Measurements from ENCODE around the gene FAXDC2.

Gene FAXDC2

DNA sequence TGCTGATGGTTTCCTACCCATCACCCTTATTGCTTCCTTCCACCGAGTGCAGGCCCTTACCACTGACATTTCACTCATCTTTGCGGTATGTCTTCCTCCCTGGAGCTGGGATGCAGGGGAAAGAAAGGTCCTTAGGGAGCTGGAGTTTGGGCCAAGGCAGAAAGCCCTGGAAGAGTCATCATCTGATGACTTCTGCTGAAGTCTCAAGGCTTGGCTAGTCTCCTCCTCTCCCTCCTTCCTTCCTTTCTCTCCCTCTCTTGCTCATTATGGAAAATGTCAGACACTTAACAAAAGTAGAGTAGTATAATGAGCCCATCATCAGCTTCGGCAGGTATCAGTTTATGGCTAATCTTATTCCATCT, 55.2 kb downstream of the FAXDC2 start:
- no peak for DNase-seq (ENCODE audit: low read depth)

DNA sequence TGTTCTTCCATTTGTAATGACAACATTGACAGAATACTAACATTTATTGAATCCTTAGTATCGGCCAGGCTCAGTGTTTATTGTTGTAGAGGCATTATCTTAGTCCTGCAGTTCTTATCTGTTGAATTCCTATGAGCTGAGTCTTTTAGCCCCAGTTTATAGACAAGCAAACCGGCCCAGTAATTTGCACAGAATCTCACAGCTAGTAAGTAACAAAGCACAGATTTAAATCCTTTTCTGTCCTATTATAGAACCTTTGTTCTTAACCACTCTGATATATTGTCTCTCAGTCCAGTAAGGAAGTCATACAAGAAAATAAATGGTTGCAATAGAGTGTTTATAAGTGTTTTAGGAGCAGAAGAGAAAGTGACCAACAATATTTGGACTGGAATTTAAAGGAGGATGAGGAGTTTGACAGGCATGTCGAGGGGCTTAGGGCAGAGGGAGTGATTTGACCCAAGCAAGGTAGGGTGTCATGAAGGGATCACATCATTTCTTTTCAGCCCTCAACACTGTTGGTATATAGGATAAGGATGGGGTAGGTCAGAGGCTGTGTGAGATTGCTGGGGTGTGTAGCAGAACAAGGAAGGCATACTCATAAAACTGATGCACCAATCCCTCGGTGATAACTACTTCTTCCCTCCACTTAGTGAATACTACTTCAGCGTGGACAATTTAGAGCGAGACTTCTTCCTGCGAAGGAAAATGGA, 55.7 kb downstream of the FAXDC2 start:
- DNase-seq (ENCODE audit: low read depth) = no peak

DNA sequence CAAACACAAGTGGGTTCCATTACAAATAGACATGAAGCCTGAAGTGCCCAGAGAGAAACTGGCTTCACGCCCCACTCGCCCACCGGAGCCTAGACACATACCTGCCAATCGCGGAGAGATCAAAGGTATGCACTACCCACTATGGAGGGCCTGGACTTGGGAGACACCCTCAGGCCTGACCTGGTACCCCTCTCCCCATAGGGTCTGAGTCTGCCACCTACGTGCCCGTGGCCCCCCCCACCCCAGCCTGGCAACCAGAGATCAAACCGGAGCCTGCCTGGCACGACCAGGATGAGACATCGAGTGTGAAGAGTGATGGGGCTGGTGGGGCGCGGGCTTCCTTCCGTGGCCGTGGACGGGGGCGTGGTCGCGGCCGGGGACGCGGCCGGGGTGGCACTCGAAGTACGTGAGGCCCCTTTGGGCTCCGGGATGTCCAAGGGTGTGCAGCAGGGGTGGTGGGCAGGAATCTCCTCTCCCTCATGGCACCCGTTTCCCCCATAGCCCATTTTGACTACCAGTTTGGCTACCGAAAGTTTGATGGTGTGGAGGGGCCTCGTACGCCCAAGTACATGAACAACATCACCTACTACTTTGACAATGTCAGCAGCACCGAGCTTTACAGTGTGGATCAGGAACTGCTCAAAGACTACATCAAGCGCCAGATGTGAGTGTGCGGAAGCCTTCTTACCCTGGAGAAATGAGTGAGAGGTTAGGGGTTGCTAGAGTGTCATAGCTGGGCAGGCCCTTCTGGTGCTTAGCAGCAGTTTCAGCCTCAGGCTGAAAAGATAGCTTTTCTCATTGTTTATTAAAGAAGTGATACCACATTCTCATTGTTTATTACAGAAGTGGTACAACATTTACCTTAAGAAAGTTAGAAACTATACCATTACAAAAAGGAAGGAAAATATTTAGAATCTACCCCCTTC, 56.5 kb downstream of the FAXDC2 start:
- DNase-seq (ENCODE audit: low read depth) = no peak

DNA sequence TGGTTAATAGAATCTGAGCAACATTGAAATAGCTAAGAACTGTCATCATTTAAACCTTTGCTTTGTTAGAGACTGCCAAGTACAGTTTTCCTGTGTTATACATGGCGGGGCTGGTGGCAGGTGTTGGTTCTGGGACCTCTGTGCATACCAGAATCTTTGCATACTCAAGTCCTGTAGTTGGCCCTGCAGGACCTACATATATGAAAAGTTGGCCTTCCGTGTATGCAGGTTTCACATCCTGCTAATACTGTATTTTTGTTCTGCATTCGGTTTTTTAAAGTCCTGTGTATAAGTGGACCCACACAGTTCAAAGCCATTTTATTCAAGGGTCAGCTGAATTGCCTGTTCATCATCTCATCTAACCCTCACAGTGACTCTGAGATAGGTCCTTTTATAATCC, 58.9 kb downstream of the FAXDC2 start:
- no peak for DNase-seq (ENCODE audit: low read depth)

DNA sequence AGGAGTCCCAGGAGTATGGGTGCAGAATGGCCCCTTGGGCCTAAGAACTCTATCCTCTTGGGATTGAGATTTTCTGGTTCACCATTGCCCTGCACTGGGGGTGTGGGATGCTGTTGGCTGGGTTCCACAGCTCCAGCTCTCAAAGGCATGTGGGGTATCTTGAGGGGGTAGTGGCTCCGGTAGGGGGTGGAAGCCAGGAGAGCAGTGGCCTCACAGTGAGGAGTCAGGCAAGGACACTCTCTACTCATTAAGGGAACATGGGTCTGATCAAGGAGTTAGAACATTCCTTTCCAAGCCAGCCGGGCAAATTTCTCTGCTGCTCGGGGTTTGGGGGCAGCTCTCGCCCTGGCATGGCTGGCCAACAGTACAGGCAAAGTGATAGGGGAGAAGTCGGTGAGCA, 62.2 kb downstream of the FAXDC2 start:
- DNase-seq (ENCODE audit: low read depth) = no peak

DNA sequence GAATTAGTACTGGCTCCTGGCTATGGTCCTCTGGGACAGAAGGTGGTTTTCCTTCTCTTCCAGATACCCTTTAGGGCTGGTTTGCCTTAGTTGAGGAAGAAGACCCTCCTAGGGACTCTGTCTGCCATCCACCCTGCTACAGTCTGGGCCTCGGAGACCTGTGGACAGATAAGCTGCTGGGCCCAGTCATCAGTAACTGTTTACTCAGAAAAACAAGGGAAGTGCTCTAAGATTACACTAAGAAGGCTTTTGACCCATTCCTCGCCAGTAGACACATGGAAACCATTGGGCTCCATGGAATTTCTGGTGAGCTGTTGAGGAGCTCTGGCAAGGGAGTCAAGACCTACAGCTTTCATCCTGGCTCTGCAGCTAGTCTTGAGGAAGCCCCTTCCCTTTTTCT, 64.0 kb downstream of the FAXDC2 start:
- DNase-seq (ENCODE audit: low read depth) = no peak

DNA sequence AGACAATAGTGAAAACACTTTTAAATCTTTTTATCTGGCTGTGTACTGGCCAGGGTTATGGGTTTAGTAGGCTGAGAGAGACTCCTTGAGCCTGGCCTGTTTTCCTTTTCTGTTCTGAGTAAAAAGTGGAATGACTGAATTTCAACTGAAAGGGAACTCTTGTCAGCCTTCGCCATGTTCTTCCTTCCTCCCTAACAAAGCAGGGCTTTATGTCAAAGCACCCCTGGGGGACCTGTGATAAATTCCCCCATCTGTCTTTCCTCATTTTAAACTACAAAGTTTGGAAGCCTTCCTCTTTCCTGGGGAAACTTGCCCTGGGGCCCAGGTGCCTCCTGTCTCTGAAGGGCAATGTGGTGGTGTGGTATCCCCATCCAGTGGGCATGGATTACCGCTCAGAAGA, 65.5 kb downstream of the FAXDC2 start:
- no peak for DNase-seq (ENCODE audit: low read depth)

DNA sequence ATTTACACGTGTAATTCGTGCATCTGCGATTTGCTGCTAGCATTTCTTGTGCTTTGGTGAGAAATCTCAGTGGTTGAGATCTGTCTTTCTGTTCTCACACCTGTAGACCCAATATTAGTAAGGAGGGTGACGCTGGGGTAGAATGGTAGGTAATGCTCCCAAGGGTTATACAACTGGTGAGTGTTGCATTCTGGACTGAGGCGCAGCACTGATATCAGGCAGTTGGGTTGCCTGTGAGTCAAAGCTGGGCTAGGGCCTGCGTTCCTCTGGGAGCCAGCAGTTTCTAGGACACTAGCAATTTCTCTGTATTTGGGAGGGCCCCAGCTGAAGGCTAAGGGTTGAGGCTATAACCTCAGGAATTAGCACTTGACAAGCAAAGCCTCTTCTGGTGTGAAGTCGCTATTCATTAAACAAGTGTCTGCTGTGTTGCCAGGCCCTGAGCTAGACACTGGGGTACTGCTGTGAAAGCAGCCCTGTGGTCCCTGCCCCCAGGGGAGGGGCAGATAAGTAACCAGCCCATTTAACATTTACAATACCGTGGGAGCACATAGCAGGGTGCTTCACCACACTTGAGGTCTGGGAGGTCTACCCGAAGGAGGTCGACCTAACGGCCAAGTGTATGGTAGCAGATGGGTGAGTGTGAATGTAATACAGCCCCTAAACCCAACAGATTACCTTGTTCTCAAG, 66.5 kb downstream of the FAXDC2 start:
- DNase-seq (ENCODE audit: low read depth) = no peak

DNA sequence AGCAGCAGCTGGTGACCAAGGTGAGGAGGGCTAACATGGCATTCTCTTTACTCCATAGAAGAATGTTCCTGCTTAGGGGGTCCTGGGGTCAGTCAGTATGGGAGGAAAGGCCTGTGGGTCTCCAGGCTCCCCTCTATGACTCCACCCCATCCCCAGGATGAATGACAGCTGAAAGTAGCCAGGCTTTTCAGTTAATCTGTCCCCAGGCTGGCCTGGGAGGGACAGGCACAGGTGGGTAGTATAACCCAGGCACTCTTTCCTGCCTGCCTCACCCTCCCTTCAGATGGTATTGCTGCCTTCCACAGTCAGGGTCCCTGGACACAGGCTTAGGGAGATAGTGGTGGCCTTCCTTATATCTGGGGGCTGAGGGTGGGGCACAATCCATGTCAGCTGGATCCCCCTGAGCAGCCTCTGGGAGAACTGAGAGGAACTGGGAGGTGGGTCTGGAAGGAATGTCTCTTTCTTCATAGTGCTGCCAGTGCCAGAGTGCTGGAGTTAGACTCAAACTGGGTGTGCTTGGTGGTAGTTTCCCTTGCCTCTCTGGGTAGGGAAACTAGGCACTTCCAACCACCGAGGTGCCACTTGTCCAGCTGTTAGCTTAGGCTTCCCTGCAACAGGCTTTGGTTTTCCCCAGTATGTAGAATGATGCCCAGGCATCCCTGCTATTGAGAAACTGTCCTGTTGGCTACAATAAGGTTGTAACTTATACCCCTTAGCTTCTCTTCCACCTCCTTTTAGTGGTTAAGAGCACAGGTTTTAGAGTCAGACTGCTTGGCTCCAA, 67.4 kb downstream of the FAXDC2 start:
- DNase-seq (ENCODE audit: low read depth) = no peak

DNA sequence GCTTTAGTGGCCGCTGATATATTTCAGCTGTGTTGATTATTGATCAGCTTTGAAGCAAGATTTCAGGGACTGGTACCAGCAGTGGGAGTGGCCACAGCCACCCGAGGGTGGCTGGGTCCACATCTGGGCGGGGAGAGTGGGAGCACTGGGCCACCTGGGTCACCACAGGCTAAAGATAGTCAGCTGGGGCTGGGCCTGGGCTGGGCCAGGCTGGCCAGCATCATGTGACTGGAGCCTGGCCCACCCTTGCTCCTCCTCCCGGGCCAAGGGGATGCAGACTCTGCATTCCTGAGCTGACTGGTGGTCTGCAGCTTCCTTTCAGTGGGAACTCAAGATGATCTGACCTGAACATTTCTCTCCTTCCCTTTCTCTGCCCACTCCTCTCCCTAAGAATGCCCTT, 68.1 kb downstream of the FAXDC2 start:
- DNase-seq (ENCODE audit: low read depth) = no peak

DNA sequence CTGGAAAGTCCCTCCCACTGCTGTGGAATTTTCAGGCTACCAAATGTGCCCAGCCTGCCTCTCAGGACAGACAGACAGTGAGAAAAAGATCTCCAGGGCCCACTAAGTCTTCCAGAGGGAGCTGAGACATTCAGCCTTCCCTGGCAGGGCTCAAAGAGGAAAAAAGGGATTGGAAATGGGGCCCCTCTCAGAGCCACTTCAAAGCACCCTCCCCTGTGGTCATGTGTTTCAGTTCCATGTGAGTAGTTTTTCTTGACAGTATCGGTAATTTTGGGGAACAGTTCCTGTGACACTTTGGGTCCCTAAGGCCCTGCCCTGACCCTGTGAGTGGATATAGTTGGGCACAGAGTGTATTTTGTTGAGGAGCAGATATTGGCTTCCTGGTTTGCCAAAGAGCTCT, 70.3 kb downstream of the FAXDC2 start:
- DNase-seq (ENCODE audit: low read depth) = no peak

DNA sequence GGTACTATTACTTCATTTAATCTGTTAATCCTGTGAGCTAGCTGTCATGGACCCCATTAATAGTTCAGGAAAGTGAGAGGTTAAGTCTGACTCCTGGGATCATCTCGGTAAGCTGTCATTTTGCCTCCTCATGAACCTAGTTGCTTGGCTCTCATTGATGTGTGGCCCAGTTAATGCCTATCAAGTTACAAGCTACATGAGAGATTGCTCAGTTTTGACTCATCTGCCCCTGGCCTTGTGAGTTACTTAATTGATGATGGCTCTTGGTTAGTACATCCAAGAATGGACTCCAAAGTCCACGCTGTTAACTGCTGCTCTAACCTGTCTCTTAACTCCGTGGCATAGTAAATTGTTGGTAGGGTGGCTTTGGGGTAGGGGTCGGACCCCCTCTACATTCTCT, 71.3 kb downstream of the FAXDC2 start:
- no peak for DNase-seq (ENCODE audit: low read depth)

DNA sequence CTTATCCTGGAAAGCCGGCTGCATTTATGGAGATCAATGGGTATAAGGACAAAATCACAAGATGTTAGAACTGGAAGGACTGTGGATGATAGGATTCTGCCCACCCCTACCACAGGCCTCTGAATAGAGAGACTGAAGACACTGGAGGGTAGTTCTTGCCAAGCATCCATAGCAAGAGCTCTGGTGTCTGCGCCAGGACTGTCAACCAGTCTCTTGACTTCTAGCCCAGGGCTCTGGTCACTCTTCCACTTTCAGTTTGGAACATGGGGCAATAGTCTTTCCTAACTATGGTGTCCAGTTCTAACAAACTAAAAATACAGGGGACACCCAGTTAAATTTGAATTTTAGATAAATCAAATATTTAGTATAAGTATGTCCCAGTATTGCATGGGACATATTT, 71.9 kb downstream of the FAXDC2 start:
- no peak for DNase-seq (ENCODE audit: low read depth)

DNA sequence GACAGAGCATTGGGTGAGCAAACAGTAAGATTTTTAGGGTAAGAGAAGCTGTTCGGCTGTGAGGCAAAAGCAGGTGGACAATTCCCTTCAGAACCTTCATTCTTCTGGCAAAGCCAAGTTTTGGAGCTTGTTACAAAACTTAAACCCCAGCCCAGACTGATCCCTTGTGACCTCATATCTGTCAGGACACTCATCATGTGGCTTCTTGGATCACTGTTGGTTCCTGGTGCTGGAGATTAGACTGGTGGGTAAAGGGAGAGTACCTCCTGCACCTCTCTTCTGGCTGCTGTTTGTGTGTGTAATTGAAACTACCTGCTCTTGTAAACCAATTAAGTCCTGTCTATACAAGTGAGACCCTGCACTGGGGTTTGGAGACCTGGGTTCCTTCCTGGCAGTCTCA, 74.2 kb downstream of the FAXDC2 start:
- DNase-seq (ENCODE audit: low read depth) = no peak

DNA sequence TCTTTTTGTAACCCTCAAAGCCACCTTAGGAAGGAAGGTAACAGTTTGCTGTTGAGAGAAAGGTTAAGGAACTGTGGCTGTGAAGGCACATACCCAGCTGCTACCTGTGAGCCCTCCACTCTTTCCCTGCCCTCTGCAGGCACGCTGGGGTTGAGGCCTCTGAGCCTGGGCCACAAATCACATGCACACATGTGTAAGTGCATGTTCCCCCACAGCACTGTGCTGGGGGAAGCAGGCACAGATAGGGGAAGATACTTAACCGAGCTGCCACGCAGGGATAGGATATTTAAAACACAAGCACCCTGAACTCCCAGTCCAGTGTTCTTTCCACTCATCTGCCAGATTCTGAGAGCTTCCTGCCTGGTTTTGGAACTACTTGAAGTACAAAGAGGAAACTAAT, 77.1 kb downstream of the FAXDC2 start:
- DNase-seq (ENCODE audit: low read depth) = no peak

DNA sequence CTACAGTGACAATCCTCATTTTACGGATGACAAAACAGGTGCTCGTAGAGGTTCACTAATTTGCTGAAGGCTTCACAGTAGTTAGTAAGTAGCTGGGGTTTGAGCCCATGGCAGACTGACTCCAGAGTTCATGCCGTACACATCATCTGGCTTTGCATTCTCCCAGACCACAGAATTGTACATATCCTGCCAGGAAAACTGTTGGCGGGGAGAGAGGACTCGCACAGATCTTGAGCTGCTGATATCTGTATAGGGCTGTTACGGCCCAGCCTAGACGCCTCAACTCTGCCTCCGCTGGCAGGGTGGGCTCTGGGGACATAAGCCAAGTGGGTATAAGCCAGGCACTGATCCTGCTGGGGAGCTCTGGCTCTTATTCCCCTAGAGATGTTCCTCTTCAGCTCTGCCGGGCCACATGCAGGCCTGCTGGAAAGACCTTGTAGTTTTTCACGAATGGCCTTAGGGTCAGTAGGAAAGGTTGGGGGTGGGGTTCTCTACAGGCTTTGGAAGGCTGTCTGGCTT, 79.0 kb downstream of the FAXDC2 start:
- DNase-seq (ENCODE audit: low read depth) = no peak

DNA sequence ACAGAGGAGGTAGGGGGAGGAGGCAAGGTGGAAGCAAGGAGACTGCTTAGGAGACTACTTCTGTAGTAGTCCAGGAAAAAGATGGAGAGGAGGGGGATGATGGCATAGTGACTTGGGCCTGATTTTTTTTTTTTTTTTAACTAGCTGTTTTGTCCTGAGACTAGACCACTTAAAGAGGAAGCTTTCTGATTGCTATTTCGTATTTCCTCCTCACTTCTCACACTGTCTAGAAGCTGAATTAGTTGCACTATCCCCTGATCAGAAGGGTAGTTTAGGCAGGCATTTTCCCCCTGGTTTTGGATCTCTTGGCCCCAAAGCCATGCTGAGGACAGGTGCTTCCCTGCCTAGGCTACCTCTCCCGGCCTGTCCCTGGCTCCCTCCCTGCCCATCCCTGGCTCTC, 80.3 kb downstream of the FAXDC2 start:
- DNase-seq (ENCODE audit: low read depth) = no peak
